PC-9 (cell line): ENCODE measurements around the gene CASQ2.

Experiments used
- CTCF ChIP-seq: fragments of 200-600 bp; sonication (generic); conservative IDR thresholded peaks from 2 replicates; pipeline ENCODE4 v1.6.1; 2017; ENCODE audit warnings: mixed run types, antibody characterized with exemption, mild to moderate bottlenecking, moderate library complexity
- EZH2 ChIP-seq: fragments of 200-600 bp; sonication (generic); IDR thresholded peaks from 2 replicates; pipeline ENCODE4 v1.8.0; 2017; ENCODE audit warnings: antibody characterized with exemption, low read depth

- TF ChIP-seq EZH2 (no peak), CTCF (no peak)
These were observed 80.8 kb downstream of the CASQ2 start for GRCh38 chr1:115687744-115688143.
